Brain microvascular endothelial cell (primary cell): ENCODE results near the gene NPRL2.

Experiments
- DNase-seq: peaks from one replicate; pipeline ENCODE4 v3.0.0-alpha.2; 2020
- H3K27ac ChIP-seq: fragments of 250-450 bp; sonication (Bioruptor Pico); 2 replicates; pipeline ENCODE4 v1.5.1; 2020; ENCODE audit warnings: mild to moderate bottlenecking, moderate library complexity
- H3K27me3 ChIP-seq: fragments of 250-450 bp; sonication (Bioruptor Pico); replicated peaks from 2 replicates; pipeline ENCODE4 v1.5.1; 2020; ENCODE audit warnings: mild to moderate bottlenecking
- H3K36me3 ChIP-seq: fragments of 250-450 bp; sonication (Bioruptor Pico); replicated peaks from 2 replicates; pipeline ENCODE4 v1.5.1; 2020; ENCODE audit warnings: mild to moderate bottlenecking
- H3K4me3 ChIP-seq: 2 replicates; pipeline ENCODE4 v1.5.1; 2011; ENCODE audit warnings: low read depth, mild to moderate bottlenecking, control low read depth, low read length, moderate library complexity
- in situ Hi-C: cut with HindIII; loops from 2 replicates; pipeline ENCODE4 v1.10.0; 2017; ENCODE audit warnings: low sequenced_read_pairs, low pct_ligation_motif_present
- TF ChIP-seq, protein P1 (sequence below): IDR thresholded peaks from 2 replicates; pipeline ENCODE4 v1.5.1; 2011; ENCODE audit warnings: low read depth, mild to moderate bottlenecking, moderate library complexity, low read length, control low read depth, inconsistent platforms; ENCODE audit errors: missing control alignments

Gene NPRL2

DNA sequence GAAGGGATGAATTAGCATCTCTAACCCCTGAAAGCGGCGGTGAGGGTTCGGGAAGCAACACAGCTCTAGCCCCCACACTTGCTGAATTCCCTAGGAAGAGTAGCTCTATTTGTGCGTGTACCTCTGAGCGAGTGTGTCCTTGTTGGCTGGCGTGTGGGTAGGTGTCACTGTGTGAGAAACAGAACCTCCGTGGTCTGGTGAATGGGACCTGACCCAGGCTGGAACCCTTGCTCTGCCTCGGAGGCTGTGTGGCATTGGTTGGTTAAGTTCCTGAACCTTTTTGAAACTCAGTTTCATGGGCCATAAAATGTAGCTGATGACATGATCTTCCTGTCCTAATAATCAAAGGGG lies 9.2 kb upstream of the NPRL2 start:
- DNase-seq, result no peak
- H3K27ac ChIP-seq, result no peak overlapping the region
- in situ Hi-C loops, result no loop called here
- TF ChIP-seq, protein P1, sequence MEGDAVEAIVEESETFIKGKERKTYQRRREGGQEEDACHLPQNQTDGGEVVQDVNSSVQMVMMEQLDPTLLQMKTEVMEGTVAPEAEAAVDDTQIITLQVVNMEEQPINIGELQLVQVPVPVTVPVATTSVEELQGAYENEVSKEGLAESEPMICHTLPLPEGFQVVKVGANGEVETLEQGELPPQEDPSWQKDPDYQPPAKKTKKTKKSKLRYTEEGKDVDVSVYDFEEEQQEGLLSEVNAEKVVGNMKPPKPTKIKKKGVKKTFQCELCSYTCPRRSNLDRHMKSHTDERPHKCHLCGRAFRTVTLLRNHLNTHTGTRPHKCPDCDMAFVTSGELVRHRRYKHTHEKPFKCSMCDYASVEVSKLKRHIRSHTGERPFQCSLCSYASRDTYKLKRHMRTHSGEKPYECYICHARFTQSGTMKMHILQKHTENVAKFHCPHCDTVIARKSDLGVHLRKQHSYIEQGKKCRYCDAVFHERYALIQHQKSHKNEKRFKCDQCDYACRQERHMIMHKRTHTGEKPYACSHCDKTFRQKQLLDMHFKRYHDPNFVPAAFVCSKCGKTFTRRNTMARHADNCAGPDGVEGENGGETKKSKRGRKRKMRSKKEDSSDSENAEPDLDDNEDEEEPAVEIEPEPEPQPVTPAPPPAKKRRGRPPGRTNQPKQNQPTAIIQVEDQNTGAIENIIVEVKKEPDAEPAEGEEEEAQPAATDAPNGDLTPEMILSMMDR, result no peak
- H3K36me3 ChIP-seq, result peaks cover 7% of the 10 kb centered on the region
- H3K4me3 ChIP-seq, result peak overlapping the region; percentile 50
- no peaks in the 10 kb centered on the region for H3K27me3 ChIP-seq

DNA sequence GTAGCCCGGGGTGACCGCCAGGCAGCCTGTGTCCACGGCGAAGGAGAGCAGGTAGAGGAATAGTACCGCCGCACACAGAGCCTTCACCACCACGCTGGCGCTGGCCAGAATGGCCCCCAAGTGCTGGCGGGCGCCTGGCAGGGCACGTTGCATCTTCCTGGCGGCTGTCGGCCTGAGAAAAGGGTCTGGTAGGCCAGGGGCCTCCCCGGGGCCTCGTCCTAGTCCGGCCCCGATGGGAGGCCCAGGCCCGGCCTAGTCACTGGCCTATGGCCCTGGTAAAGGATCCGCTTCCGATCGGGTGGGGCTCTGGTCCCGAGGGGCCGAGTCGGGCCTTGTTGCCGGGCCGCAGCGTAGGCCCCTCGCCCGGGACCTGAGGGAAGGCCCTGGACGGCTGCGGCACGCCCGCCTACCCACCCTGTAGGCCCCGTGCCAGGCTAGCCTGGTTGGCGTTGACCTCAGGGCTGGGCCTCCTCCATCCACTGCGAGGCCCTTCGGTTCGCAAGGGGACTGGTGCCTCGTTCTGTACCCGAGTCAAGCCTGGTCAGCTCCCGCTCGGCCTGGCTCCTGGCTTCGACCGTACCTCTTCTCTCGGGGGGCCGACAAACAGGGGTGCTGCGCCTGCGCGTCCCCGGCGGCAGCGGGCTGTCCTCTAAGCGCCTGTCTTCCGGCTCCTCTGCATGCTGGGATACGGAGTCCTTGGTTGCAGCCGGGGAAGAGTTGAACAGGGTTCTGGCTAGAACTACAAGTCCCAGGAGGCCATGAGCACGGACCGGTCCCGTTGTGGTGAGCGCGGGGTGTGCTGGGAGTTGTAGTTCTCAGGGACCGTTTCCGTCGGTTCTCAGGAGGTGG lies 8.6 kb upstream of the NPRL2 start, which contains the start of gene TMEM115:
Gene TMEM115 (minus strand): TSS at position 611 of the 849 bp plus-strand sequence. CDS start 458 bp downstream, at position 153.
- TF ChIP-seq, protein P1, result no peak
- Histone ChIP-seq H3K27me3 (no peaks in the 10 kb centered on the region), H3K36me3 (peaks cover 13% of the 10 kb centered on the region), H3K27ac (peak within 1 kb of the TSS; percentile 77), H3K4me3 (peak within 1 kb of the TSS; percentile 95)
- peak; percentile 99 for DNase-seq
- in situ Hi-C loops, result no loop called here

DNA sequence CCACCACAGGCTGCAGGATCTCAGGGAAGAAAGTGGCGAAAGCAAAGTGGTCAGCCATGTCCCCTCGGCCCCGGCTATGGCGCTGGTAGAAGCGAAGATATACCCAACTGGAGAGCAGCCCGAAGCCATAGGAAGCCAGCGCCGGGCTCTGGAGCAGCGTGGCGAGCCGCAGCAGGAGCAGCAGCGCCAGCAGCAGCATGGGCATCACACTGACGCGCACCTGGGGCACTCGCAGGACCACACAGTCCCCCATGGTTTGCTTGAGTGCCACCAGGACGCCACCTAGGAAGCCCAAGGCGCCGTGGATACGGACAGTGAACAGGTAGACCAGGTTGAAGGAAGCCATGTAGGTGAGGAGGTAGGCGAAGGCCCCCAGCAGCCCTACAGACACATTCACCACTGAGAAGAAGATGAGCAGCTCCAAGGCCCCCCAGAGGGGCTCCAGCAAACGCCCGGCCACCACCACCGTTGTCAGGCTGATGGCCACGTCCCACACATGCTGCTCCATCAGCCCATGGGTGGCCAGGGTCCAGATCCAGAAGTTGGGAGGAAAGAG lies 7.9 kb upstream of the NPRL2 start:
- TF ChIP-seq, protein P1, result no peak
- peak overlapping the region; percentile 95 for H3K4me3 ChIP-seq
- no peak for DNase-seq
- H3K36me3 ChIP-seq, result peaks cover 20% of the 10 kb centered on the region
- H3K27me3 ChIP-seq, result no peaks in the 10 kb centered on the region
- in situ Hi-C loops, result no loop called here
- peak overlapping the region; percentile 77 for H3K27ac ChIP-seq

DNA sequence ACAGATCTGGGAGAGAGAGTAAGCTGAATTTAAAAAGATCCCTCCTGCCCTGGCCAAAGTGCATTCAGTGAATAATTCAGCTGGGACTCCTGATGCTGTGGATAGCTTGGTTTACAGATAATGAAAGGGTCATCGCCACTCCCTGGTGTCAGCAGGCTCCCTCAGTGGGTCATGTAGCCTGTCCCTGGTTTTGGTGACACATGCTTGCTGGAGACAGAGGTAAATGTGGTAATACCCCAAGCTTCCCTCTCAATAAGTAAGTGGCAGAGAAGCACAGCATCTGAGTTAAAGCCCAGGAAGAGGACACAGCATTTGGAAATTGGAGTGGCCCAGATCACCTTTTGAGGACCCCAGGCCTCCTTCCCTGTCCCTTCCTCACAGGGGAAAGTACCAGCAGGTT lies 6.9 kb upstream of the NPRL2 start:
- TF ChIP-seq, protein P1, result no peak
- no peaks in the 10 kb centered on the region for H3K27me3 ChIP-seq
- no peak overlapping the region for H3K27ac ChIP-seq
- in situ Hi-C loops, result no loop called here
- no peak for DNase-seq
- H3K36me3 ChIP-seq, result peaks cover 26% of the 10 kb centered on the region
- peak overlapping the region; percentile 95 for H3K4me3 ChIP-seq

DNA sequence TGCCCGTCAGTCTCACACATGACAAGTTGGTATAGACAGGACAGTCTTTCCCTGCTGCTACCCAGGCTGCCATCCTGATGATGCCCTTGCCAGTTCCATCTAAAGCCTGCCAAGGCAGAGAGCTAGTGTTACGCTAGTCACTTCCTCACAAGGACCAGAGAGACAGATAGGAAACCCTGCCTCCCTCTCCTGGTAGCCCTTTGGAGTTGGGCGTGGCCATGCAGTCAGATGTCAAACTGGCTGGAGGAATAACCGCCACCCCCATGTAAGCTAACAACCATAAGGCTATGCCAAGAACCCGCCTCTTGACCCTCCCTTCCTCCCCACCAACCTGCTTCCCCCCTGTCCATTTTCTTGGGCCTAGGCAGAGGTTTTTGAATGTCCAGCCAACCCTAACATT lies 6.0 kb upstream of the NPRL2 start:
- DNase-seq, result no peak
- Histone ChIP-seq H3K36me3 (peaks cover 26% of the 10 kb centered on the region), H3K4me3 (peak overlapping the region; percentile 95), H3K27ac (no peak overlapping the region), H3K27me3 (no peaks in the 10 kb centered on the region)
- TF ChIP-seq, protein P1, result no peak
- in situ Hi-C loops, result no loop called here
